Measurements from ENCODE around the gene RNF207.

RNF207 gene

DNA sequence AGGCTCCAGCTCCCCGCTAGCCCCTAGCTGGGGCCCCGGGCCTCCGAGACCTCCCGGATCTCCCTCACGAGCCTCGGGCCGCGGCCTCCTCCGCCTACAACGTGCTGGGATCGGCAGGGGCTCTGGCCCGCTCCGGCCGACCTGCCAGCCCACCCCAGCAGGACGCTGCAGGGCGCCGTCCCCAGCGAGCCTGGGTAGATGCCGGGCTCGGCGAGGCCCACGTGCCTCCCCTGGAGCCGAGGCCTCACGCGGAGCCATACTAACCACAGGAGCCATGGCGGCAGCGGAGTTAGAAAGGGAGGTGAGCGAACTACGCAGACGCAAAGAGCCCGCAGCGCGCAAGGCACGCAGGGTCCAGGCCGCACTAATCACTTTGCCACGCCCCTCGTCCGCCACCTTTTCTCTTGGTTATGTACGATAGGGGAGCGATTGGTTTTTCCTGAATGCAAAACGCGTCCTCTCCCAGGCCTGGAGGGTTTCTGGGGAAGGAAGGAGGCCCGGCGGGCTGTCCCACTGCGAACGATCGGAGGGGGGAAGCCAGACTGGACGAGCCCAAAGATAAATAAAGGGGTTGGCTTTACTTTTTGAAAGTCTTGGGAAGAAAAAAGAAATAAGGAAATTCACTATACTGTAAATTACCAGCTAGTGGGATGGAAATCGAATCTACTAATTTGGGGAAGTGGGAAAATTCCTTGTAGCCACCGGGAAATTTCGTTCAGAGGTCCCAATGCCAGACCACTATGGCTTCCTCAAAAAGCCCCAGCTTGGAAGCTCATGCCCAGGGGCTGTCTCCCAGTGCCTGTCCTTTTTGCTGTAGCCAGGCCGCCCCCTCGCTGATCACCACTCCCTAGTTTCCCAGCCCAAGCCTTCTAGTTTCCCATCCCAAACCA is 6.4 kb upstream of the RNF207 start, which contains the start of gene RPL22:
Gene RPL22, minus strand, starts transcription at position 298 of the 890 bp plus-strand sequence. Its CDS starts 22 bp downstream, at position 276.
- no peak for TF ChIP-seq Cebpa-rat (IDR thresholded peaks at IDR 0.05)
- H3K4me1 ChIP-seq: peaks cover 31% of the 10 kb centered on the region
- peak within 1 kb of the TSS; percentile 99 for H3K27ac ChIP-seq
- H3K27me3 ChIP-seq: peaks cover 6% of the 10 kb centered on the region
- peak within 1 kb of the TSS; percentile 87 for H3K4me3 ChIP-seq
- peak within 1 kb of the TSS; percentile 99 for H3K9ac ChIP-seq
- peaks cover 47% of the 10 kb centered on the region for H4K20me1 ChIP-seq
- peaks cover 36% of the 10 kb centered on the region for H3K36me3 ChIP-seq
- H3K9me3 ChIP-seq: no peaks in the 10 kb centered on the region
- peak within 1 kb of the TSS; percentile 89 for H3K4me2 ChIP-seq

DNA sequence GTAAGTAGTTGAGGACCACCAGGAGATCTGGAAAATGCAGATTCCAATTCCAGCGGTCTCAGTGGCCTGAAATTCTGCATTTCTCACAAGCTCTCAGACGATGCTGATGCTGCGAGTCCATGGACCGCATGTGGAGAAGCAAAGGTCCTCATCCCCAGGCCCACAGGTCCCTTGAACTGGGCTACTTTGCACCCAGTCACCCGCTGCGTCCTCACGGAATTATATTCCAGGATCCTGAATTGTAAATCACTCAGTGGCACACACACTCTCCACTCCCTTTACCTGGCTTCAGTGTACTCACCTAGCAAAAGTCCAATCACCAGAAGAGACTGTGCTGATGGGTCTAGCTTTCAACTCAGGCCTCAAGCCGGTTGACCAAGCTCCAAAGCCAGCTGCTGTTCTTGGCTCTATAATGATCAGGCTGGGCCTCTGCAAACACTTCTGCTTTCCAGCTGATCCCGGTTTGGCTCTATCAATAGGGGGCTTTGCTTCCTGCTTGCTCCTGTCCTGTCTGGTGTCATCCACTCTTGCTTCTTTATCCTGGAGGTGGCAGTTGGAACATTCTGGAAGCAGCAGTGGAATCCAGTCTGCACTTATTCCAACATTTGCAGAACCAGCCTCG is 5.6 kb upstream of the RNF207 start:
- H3K4me3 ChIP-seq: peak overlapping the region; percentile 87
- no peak for TF ChIP-seq Cebpa-rat (IDR thresholded peaks at IDR 0.05)
- peak overlapping the region; percentile 99 for H3K27ac ChIP-seq

DNA sequence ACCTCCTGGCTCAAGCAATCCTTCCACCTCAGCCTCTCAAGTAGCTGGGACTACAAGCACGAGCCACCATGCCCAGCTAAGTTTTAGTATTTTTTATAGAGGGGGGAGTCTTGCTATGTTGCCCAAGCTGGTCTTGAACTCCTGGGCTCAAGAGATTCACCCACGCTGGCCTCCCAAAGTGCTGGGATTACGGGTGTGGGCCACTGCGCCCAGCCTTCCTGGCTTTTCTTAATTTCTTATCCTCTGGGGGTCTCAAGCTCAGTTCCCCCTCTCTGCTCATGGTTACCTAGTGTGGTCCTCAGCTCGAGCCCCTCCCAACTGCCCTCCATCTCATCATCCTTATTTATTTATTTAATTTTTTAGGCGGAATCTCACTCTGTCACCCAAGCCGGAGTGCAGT is 3.7 kb upstream of the RNF207 start:
- no peak for TF ChIP-seq Cebpa-rat (IDR thresholded peaks at IDR 0.05)
- Histone ChIP-seq H3K36me3 (peaks cover 9% of the 10 kb centered on the region), H3K4me1 (peaks cover 34% of the 10 kb centered on the region), H3K9ac (no peak overlapping the region), H3K27ac (no peak overlapping the region), H4K20me1 (peaks cover 20% of the 10 kb centered on the region), H3K4me3 (no peak overlapping the region), H3K9me3 (no peaks in the 10 kb centered on the region), H3K4me2 (no peak overlapping the region), H3K27me3 (peaks cover 33% of the 10 kb centered on the region)

More for the DNA sequence above, 5.6 kb upstream of the RNF207 start:
- H3K27me3 ChIP-seq: peaks cover 14% of the 10 kb centered on the region
- H3K36me3 ChIP-seq: peaks cover 28% of the 10 kb centered on the region
- H4K20me1 ChIP-seq: peaks cover 40% of the 10 kb centered on the region
- peak overlapping the region; percentile 89 for H3K4me2 ChIP-seq
- peaks cover 31% of the 10 kb centered on the region for H3K4me1 ChIP-seq
- H3K9ac ChIP-seq: peak overlapping the region; percentile 99
- no peaks in the 10 kb centered on the region for H3K9me3 ChIP-seq

DNA sequence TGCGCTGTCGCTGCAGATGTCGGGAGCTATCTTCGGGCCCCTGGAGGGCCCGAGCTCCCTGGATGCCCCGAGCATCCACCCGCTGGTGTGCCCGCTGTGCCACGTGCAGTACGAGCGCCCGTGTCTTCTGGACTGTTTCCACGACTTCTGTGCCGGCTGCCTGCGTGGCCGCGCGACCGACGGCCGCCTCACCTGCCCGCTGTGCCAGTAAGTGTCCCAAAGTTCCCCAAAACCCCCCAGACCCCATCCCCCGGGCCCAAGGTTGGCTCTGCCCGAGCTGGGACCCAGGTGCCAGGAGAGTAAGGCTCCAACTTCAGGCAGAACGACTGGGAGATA is 569 bp downstream of the RNF207 start:
- Histone ChIP-seq H3K9ac (no peak overlapping the region), H3K27ac (no peak overlapping the region), H3K4me2 (peak overlapping the region; percentile 85)

DNA sequence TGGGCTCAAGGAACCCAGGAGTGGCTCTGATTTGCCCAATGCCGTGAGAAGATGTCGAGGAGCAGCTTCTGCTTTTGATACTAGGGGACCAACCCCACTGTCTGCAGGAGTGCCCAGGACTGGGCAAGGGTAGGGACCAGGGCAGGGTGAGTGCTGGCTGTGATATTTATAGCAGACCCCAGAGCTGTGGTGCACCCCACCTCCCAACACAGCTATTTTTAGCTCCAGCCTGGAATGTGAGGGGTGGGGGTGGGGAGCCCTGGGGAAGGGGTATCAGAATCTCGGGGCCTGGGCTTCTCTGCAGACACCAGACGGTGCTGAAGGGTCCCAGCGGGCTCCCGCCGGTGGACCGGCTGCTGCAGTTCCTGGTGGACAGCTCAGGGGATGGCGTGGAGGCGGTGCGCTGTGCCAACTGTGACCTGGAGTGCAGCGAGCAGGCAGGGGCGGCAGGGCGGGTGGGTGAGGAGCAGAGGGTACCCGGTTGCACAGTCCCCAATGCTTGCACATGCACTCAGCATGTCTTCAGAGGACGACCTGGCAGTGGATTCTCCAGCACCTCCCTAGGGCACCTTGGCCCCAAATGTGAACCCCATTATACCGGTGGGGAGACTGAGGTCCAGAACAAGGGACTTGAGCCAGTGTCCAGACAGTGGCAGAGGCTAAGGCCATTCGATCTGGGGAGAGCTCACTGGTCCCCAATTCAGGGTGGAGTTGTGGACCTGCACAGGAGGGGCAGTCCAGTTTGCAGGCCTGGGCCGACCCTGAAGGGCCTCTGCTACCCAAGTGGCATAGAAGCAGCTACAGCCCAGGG is 1.4 kb downstream of the RNF207 start:
- no peaks in the 10 kb centered on the region for H3K9me3 ChIP-seq
- H3K4me1 ChIP-seq: peaks cover 47% of the 10 kb centered on the region
- no peak overlapping the region for H3K4me2 ChIP-seq
- no peak overlapping the region for H3K9ac ChIP-seq
- no peak overlapping the region for H3K27ac ChIP-seq
- H3K27me3 ChIP-seq: peaks cover 54% of the 10 kb centered on the region
- no peak for TF ChIP-seq Cebpa-rat (IDR thresholded peaks at IDR 0.05)
- no peaks in the 10 kb centered on the region for H4K20me1 ChIP-seq
- H3K36me3 ChIP-seq: no peaks in the 10 kb centered on the region
- H3K4me3 ChIP-seq: no peak overlapping the region

More for the DNA sequence above, 569 bp downstream of the RNF207 start:
- peaks cover 54% of the 10 kb centered on the region for H3K27me3 ChIP-seq
- no peak for TF ChIP-seq Cebpa-rat (IDR thresholded peaks at IDR 0.05)
- peaks cover 39% of the 10 kb centered on the region for H3K4me1 ChIP-seq
- H3K36me3 ChIP-seq: no peaks in the 10 kb centered on the region
- H3K4me3 ChIP-seq: peak overlapping the region; percentile 60
- H3K9me3 ChIP-seq: no peaks in the 10 kb centered on the region
- H4K20me1 ChIP-seq: no peaks in the 10 kb centered on the region

DNA sequence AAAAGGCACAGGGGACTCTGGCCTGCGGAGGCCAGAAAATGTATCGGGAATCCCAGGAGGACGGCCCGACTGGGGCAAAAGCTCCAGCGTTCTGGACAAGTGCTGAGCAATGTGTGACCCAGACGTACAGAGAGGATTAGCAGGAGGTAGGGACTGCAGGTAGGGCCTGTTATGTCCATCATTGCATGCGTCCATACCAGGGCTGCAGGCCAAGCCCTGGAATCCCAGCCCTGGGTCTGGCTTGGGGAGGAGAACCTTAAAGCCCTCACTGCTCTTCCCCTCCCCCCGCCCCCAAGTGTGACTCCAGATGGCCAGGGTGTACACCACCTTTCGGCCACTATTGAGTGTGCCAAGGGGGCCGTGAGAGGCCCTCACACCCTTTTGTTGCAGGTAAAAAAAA is 2.0 kb downstream of the RNF207 start:
- no peak overlapping the region for H3K27ac ChIP-seq
- no peak for TF ChIP-seq Cebpa-rat (IDR thresholded peaks at IDR 0.05)
- H3K4me3 ChIP-seq: no peak overlapping the region
- H3K4me2 ChIP-seq: no peak overlapping the region
- no peak overlapping the region for H3K9ac ChIP-seq
- H3K36me3 ChIP-seq: no peaks in the 10 kb centered on the region
- no peaks in the 10 kb centered on the region for H4K20me1 ChIP-seq
- H3K27me3 ChIP-seq: peaks cover 54% of the 10 kb centered on the region
- no peaks in the 10 kb centered on the region for H3K9me3 ChIP-seq
- H3K4me1 ChIP-seq: peaks cover 54% of the 10 kb centered on the region

DNA sequence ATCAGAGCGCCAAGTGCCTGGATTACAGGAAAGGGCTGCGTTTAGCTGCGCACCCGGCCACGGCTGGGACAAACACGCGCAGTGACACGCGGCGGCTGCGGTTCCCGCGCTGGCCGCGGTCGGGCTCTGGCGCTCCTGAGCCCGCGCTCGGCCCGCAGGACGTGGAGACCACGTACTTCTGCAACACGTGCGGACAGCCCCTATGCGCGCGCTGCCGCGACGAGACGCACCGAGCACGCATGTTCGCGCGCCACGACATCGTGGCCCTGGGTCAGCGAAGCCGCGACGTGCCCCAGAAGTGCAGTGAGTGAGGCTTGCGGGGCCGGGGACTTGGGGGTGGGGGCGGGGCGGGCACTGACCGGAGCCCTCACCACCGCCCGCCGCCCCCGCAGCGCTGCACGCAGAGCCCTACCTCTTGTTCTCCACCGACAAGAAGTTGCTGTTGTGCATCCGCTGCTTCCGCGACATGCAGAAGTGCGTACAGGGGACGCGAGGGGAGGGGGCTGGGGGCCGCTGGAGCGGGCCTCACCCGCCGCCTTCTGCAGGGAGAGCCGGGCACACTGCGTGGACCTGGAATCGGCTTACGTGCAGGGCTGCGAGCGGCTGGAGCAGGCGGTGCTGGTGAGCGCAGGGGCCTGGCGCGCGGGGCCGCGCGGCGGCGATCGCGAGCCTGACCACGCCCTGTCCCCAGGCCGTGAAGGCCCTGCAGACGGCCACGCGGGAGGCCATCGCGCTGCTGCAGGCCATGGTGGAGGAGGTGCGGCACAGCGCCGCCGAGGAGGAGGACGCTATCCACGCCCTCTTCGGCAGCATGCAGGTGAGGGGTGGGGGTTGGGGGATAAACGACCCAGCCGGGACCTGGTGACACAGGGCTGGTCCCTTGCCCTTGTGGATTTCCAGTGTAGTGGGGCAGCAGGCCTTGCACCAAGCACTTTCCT is 3.1 kb downstream of the RNF207 start:
- Histone ChIP-seq H3K27ac (no peak overlapping the region), H3K4me3 (peak overlapping the region; percentile 55), H3K27me3 (peaks cover 54% of the 10 kb centered on the region), H3K9ac (peak overlapping the region; percentile 50; the same call in 1 of the 2 replicates), H3K36me3 (no peaks in the 10 kb centered on the region), H3K4me2 (peak overlapping the region; percentile 93), H3K9me3 (peaks cover 5% of the 10 kb centered on the region; the same call in 1 of the 2 replicates), H4K20me1 (no peaks in the 10 kb centered on the region), H3K4me1 (peaks cover 62% of the 10 kb centered on the region)
- no peak for TF ChIP-seq Cebpa-rat (IDR thresholded peaks at IDR 0.05)

DNA sequence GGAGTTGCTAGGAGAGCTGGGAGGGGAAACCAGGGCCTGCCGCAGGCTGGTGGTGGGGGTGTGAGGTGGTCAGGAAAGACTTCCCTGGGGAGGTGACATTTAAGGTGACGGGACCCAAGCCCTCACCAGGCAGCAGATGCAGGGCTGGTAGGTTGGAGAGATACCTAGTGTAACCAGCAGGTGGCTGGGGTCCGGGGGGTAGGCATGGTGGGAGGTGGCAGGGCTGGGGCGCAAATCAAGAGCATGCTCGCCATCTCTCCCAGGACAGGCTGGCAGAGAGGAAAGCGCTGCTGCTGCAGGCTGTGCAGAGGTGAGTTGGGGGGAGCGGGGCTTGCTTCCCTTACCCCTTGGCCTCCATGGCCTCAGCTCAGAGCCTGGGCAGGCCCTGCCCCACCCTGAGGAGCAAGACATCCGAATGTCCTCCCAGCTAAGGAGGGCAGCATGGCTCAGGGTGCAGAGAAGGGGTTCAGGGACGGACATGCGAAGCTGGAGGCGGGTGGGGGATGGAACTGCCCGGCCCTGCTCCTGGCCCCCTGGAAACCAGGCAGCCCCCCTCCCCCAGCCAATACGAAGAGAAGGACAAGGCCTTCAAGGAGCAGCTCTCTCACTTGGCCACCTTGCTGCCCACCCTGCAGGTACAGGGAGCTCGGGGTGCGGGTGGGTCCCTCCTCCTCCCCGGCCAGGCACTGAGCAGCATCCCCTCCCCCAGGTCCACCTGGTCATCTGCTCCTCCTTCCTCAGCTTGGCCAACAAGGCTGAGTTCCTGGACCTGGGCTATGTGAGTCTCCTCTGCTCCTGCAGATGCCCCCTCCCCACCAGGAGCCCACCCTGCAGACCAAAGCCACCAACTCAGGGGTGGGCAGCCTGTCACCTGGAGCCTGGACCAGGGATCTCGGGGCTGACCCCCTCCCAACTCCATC is 4.0 kb downstream of the RNF207 start:
- H3K27me3 ChIP-seq: peaks cover 44% of the 10 kb centered on the region
- no peaks in the 10 kb centered on the region for H4K20me1 ChIP-seq
- peaks cover 62% of the 10 kb centered on the region for H3K4me1 ChIP-seq
- no peak for TF ChIP-seq Cebpa-rat (IDR thresholded peaks at IDR 0.05)
- peak overlapping the region; percentile 50; the same call in 1 of the 2 replicates for H3K9ac ChIP-seq
- no peaks in the 10 kb centered on the region for H3K36me3 ChIP-seq
- H3K4me2 ChIP-seq: peak overlapping the region; percentile 93
- H3K4me3 ChIP-seq: peak overlapping the region; percentile 55
- H3K9me3 ChIP-seq: peaks cover 10% of the 10 kb centered on the region; the same call in 1 of the 2 replicates
- H3K27ac ChIP-seq: no peak overlapping the region

Measured in BLaER1 (cell line).